ENCODE measurements around the gene WIPI1.

DNA sequence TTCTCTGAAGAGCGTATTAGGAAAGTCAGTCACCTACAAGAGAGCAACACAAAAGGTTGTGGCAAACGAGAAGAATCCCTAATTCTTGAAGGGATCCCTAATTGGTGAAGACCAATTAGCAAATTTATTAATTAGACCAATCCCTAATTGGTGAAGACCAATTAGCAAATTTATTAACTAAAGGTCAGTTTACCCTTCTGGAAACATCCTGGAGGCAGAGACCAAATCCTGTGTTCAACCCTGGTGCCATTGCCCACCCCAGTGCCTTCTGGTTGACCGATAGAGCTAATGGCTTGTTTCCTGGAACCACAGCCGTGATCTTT is 74.2 kb downstream of the WIPI1 start:
- TF ChIP-seq, protein P1, sequence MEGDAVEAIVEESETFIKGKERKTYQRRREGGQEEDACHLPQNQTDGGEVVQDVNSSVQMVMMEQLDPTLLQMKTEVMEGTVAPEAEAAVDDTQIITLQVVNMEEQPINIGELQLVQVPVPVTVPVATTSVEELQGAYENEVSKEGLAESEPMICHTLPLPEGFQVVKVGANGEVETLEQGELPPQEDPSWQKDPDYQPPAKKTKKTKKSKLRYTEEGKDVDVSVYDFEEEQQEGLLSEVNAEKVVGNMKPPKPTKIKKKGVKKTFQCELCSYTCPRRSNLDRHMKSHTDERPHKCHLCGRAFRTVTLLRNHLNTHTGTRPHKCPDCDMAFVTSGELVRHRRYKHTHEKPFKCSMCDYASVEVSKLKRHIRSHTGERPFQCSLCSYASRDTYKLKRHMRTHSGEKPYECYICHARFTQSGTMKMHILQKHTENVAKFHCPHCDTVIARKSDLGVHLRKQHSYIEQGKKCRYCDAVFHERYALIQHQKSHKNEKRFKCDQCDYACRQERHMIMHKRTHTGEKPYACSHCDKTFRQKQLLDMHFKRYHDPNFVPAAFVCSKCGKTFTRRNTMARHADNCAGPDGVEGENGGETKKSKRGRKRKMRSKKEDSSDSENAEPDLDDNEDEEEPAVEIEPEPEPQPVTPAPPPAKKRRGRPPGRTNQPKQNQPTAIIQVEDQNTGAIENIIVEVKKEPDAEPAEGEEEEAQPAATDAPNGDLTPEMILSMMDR (IDR thresholded peaks at IDR 0.05; ENCODE audit: low read depth, low read length), result no peak
- no peak for TF ChIP-seq POLR2A (IDR thresholded peaks at IDR 0.05; ENCODE audit: extremely low read depth, insufficient read length)

All from NB4 (cell line).